Fibroblast of lung (primary cell): ENCODE measurements around the gene KLHL14.

Experiments used
- EZH2 ChIP-seq: IDR thresholded peaks from 2 replicates; pipeline ENCODE4 v1.5.1; 2012; ENCODE audit warnings: low read length, control low read depth, mild to moderate bottlenecking; ENCODE audit errors: missing control alignments
- TF ChIP-seq, protein P1 (sequence below), 2 donors: IDR thresholded peaks in 1 of 2; conservative IDR thresholded peaks in 1 of 2; 1 replicate in 1 of 2; 2 replicates in 1 of 2; pipeline ENCODE4 v1.5.1; 2011 to 2012; ENCODE audit warnings: low read length in 2 of 2, control low read depth in 1 of 2, inconsistent platforms in 1 of 2, low read depth in 1 of 2, mild to moderate bottlenecking in 1 of 2

DNA sequence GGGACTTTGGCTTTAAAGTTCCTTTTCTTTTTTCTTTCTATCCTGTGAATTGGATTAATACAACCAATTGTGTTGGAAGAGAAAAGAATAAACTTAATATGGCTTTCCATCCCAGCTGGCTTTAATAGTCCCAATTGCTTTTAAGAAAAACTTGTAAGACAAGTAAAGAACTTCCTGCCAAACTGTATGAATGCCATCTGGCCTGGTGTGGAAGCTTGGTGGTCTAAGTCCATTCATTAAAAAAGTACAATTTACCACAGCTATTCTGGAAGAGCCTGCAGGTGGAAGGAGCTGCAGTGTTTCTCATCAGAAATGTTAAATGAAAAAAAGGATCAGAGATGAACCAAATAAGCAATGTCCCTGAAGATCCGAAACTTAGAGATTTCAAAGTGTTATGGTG is 103.9 kb downstream of the KLHL14 start:
- TF ChIP-seq, protein P1, sequence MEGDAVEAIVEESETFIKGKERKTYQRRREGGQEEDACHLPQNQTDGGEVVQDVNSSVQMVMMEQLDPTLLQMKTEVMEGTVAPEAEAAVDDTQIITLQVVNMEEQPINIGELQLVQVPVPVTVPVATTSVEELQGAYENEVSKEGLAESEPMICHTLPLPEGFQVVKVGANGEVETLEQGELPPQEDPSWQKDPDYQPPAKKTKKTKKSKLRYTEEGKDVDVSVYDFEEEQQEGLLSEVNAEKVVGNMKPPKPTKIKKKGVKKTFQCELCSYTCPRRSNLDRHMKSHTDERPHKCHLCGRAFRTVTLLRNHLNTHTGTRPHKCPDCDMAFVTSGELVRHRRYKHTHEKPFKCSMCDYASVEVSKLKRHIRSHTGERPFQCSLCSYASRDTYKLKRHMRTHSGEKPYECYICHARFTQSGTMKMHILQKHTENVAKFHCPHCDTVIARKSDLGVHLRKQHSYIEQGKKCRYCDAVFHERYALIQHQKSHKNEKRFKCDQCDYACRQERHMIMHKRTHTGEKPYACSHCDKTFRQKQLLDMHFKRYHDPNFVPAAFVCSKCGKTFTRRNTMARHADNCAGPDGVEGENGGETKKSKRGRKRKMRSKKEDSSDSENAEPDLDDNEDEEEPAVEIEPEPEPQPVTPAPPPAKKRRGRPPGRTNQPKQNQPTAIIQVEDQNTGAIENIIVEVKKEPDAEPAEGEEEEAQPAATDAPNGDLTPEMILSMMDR (conservative IDR thresholded peaks at IDR 0.05 in 1 of 2, IDR thresholded peaks at IDR 0.05 in 1 of 2; ENCODE audit: low read depth in 1 of 2, low read length in 2 of 2), result no peak
- TF ChIP-seq EZH2, result no peak
